GM12873 (cell line): Measurements from ENCODE around the gene RRP9.

Source experiments
- CTCF ChIP-seq: IDR thresholded peaks from 2 replicates; pipeline ENCODE4 v1.5.1; 2012; ENCODE audit warnings: low read depth, mild to moderate bottlenecking, moderate library complexity, low read length, control low read depth; ENCODE audit not compliant: insufficient read depth; ENCODE audit errors: missing control alignments

The RRP9 gene

GRCh38 chr3:51958603-51959521 is 17.2 kb upstream of the RRP9 start:
- no peak for TF ChIP-seq CTCF

GRCh38 chr3:51957520-51958205 is 16.0 kb upstream of the RRP9 start:
- no peak for TF ChIP-seq CTCF

- peak; percentile 53 for TF ChIP-seq CTCF
Measured at GRCh38 chr3:51955893-51956770, 14.4 kb upstream of the RRP9 start.

- no peak for TF ChIP-seq CTCF
Measured at GRCh38 chr3:51955175-51955892, 13.6 kb upstream of the RRP9 start, which contains the start of gene GPR62. Gene GPR62, plus strand, starts transcription at chr3:51955381. Its CDS starts 272 bp downstream, at chr3:51955653.

- TF ChIP-seq CTCF: no peak
Measured at GRCh38 chr3:51954713-51955112, 13.0 kb upstream of the RRP9 start.

- TF ChIP-seq CTCF: no peak
Measured at GRCh38 chr3:51954105-51954504, 12.4 kb upstream of the RRP9 start.
